ENCODE measurements around the gene GNG5.

DNA sequence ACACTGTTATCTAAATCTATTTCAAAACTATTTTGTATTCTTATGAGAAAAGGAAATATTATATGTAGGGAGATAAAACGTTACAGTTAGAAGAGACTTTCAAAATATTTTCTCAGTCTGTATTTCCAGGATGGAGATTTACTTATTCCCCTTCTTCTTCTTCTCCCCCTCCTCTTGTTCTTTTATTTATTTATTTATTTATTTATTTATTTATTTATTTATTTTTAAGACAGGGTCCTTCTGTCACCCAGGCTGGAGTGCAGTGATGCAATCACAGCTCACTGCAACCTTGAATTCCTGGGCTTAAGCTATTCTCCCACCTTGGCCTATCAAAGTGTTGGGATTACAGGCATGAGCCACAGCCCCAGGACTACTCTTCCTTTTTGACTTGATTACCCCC is 30.2 kb downstream of the GNG5 start:
- TF ChIP-seq, protein P1, sequence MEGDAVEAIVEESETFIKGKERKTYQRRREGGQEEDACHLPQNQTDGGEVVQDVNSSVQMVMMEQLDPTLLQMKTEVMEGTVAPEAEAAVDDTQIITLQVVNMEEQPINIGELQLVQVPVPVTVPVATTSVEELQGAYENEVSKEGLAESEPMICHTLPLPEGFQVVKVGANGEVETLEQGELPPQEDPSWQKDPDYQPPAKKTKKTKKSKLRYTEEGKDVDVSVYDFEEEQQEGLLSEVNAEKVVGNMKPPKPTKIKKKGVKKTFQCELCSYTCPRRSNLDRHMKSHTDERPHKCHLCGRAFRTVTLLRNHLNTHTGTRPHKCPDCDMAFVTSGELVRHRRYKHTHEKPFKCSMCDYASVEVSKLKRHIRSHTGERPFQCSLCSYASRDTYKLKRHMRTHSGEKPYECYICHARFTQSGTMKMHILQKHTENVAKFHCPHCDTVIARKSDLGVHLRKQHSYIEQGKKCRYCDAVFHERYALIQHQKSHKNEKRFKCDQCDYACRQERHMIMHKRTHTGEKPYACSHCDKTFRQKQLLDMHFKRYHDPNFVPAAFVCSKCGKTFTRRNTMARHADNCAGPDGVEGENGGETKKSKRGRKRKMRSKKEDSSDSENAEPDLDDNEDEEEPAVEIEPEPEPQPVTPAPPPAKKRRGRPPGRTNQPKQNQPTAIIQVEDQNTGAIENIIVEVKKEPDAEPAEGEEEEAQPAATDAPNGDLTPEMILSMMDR (IDR thresholded peaks at IDR 0.05; ENCODE audit: insufficient read depth, low read length): no peak
- no peak for TF ChIP-seq POLR2AphosphoS5 (IDR thresholded peaks at IDR 0.05; ENCODE audit: low read depth)
- no peak for TF ChIP-seq GABPA (IDR thresholded peaks at IDR 0.05; ENCODE audit: low read depth)

Measured in HL-60 (cell line).